GM19351 (cell line): ENCODE results near the gene DIP2A.

ENCODE experiments used
- ATAC-seq: cut with Tn5 transposase; IDR thresholded peaks from one replicate; pipeline ENCODE4 v1.9.1; 2021; ENCODE audit warnings: mild to moderate bottlenecking, moderate library complexity; ENCODE audit not compliant: unreplicated experiment

DIP2A gene

GRCh38 chr21:46552865-46553379 is 94.2 kb downstream of the DIP2A start:
- ATAC-seq, result no peak

GRCh38 chr21:46553993-46554392 is 95.3 kb downstream of the DIP2A start:
- no peak for ATAC-seq

- no peak for ATAC-seq
These were observed 95.9 kb downstream of the DIP2A start for GRCh38 chr21:46554431-46555224.

GRCh38 chr21:46555225-46555617 is 96.5 kb downstream of the DIP2A start:
- ATAC-seq, result no peak

GRCh38 chr21:46555678-46556077 is 97.0 kb downstream of the DIP2A start:
- no peak for ATAC-seq

- ATAC-seq, result no peak
These were observed 98.1 kb downstream of the DIP2A start for GRCh38 chr21:46556802-46557201.

- no peak for ATAC-seq
These were observed 98.8 kb downstream of the DIP2A start for GRCh38 chr21:46557469-46557868.

- no peak for ATAC-seq
These were observed 99.3 kb downstream of the DIP2A start for GRCh38 chr21:46557919-46558392.

GRCh38 chr21:46559291-46559983 is 100.7 kb downstream of the DIP2A start:
- ATAC-seq, result no peak

- ATAC-seq, result no peak
These were observed 102.1 kb downstream of the DIP2A start for GRCh38 chr21:46560568-46561444.

- ATAC-seq, result no peak
These were observed 102.9 kb downstream of the DIP2A start for GRCh38 chr21:46561445-46562090.

GRCh38 chr21:46562472-46562871 is 103.8 kb downstream of the DIP2A start:
- ATAC-seq, result no peak

- no peak for ATAC-seq
These were observed 104.4 kb downstream of the DIP2A start for GRCh38 chr21:46562964-46563607.

GRCh38 chr21:46564391-46564790 is 105.7 kb downstream of the DIP2A start:
- no peak for ATAC-seq

GRCh38 chr21:46567348-46567747 is 108.7 kb downstream of the DIP2A start:
- no peak for ATAC-seq

GRCh38 chr21:46568562-46568961 is 109.9 kb downstream of the DIP2A start:
- ATAC-seq, result no peak

GRCh38 chr21:46569081-46569480 is 110.4 kb downstream of the DIP2A start:
- no peak for ATAC-seq

- no peak for ATAC-seq
These were observed 111.4 kb downstream of the DIP2A start for GRCh38 chr21:46570119-46570518.

- ATAC-seq, result no peak
These were observed 111.9 kb downstream of the DIP2A start for GRCh38 chr21:46570631-46571030.

GRCh38 chr21:46572850-46573249 is 114.2 kb downstream of the DIP2A start:
- ATAC-seq, result no peak
